ENCODE measurements around the gene PLCB4. TPM values are rescaled to one million over a fixed set of nuclear protein-coding genes. Genes with fewer than 3 reads are reported as not detected.

PLCB4 gene
- total RNA-seq, 1 donor from 2014 or later = not detected

DNA sequence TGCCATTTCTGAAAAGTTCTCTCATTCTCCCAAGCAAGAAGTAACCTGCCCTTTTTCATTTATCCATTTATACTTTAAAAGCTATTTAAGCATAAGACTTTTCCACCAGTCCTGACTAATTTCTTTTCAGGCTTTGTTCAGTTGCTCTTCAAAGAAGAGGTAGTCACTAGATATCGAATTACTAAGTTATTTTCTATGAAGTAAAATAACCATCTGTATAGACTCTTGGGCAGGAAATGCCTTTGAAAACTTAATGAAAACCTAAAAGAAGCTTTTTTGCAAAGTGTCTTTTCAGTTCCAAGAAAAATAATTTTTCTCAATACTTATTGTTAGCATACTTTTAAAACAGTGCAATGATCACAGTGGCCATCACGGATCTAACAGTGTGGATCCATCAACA, 414.2 kb downstream of the PLCB4 start:
- Mint-ChIP-seq H3K4me3 (ENCODE audit: low read depth) (no peak overlapping the region), H3K27ac (no peak overlapping the region), H3K9me3 (no peaks in the 10 kb centered on the region), H3K4me1 (ENCODE audit: low read depth) (no peaks in the 10 kb centered on the region), H3K36me3 (ENCODE audit: low read depth) (no peaks in the 10 kb centered on the region), H3K27me3 (ENCODE audit: low read depth) (no peaks in the 10 kb centered on the region)
- no peak for DNase-seq (ENCODE audit: low spot score)
- intact Hi-C loops (cut with micrococcal nuclease) = no loop called here

DNA sequence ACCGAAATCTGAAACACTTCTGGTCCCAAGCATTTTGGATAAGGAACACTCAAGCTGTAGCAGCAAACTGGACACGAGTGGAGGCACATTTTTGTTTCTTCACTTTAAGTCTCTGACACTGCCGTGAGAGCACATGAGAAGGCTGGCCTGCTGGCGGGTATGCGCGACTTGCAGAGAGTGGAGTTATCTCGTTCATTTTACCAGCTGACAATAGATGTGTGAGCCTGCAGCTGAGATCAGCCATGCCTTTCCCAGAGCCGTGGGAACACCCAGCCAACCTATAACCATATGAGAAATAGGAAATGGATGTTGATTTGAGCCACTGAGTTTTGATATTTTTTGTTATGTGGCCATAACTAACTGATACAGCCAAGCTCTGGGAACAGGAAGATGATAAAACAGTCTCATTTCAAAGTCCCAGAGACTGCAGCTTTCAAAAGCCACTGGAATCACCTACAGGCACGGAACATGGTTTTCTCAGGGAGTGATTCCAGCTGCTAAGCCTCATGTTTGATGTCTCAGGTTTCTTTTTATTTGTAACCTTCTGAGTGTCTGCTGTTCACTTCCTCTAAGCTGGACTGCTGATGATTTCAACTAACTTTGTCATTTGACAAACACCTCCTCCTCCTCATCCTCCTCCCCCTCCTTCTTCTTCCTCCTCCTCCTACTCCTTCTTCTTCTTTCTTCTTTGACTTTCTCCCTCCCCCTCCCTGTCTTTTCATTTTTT, 416.9 kb downstream of the PLCB4 start:
- Mint-ChIP-seq H3K27ac (no peak overlapping the region), H3K36me3 (ENCODE audit: low read depth) (no peaks in the 10 kb centered on the region), H3K9me3 (no peaks in the 10 kb centered on the region), H3K4me3 (ENCODE audit: low read depth) (no peak overlapping the region), H3K27me3 (ENCODE audit: low read depth) (no peaks in the 10 kb centered on the region), H3K4me1 (ENCODE audit: low read depth) (no peaks in the 10 kb centered on the region)
- intact Hi-C loops (cut with micrococcal nuclease) = no loop called here
- no peak for DNase-seq (ENCODE audit: low spot score)

DNA sequence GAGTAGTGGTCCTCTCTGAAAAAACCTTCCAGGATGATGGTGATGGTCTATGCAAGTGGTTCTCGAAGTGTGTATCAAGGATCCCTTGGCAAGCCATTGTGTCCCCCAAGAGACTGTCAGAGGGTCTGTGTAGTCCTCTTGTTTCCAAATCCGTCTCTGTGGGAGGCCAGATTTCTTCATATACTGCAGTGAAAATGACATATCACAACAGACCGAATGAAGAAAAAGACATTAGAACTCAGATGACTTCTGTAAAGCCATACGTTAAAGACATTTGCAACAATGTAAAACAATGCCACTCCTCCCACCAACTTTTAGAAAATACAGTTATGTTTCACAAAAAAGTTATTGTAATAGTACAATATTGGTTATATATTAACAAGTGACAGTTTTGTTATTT, 418.3 kb downstream of the PLCB4 start:
- H3K36me3 Mint-ChIP-seq (ENCODE audit: low read depth) = no peaks in the 10 kb centered on the region
- H3K27me3 Mint-ChIP-seq (ENCODE audit: low read depth) = no peaks in the 10 kb centered on the region
- no peak overlapping the region for H3K4me3 Mint-ChIP-seq (ENCODE audit: low read depth)
- no peak for DNase-seq (ENCODE audit: low spot score)
- no peaks in the 10 kb centered on the region for H3K4me1 Mint-ChIP-seq (ENCODE audit: low read depth)
- intact Hi-C loops (cut with micrococcal nuclease) = no loop called here
- H3K9me3 Mint-ChIP-seq = no peaks in the 10 kb centered on the region
- no peak overlapping the region for H3K27ac Mint-ChIP-seq

DNA sequence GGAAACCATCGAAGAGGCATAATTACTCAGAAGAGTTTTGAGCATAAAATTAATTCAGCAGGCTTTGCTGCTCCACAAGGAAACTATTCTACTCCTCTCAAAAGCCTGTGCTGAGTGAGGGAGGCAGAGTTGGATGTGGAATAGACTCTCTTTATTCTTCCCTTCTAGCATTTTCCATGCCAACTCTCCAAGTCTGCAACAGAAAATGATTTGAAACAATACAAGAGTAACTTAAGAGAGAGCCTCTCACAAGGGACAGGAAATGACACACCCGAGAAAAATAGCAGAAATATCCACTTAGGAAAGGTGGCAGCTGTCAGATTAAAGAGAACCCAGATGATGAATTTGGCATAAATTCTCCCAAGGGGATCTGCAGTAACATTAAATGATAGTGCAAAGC, 419.2 kb downstream of the PLCB4 start:
- Mint-ChIP-seq H3K4me1 (ENCODE audit: low read depth) (no peaks in the 10 kb centered on the region), H3K9me3 (no peaks in the 10 kb centered on the region), H3K27ac (no peak overlapping the region), H3K27me3 (ENCODE audit: low read depth) (no peaks in the 10 kb centered on the region), H3K4me3 (ENCODE audit: low read depth) (no peak overlapping the region), H3K36me3 (ENCODE audit: low read depth) (no peaks in the 10 kb centered on the region)
- DNase-seq (ENCODE audit: low spot score) = no peak
- intact Hi-C loops (cut with micrococcal nuclease) = no loop called here

DNA sequence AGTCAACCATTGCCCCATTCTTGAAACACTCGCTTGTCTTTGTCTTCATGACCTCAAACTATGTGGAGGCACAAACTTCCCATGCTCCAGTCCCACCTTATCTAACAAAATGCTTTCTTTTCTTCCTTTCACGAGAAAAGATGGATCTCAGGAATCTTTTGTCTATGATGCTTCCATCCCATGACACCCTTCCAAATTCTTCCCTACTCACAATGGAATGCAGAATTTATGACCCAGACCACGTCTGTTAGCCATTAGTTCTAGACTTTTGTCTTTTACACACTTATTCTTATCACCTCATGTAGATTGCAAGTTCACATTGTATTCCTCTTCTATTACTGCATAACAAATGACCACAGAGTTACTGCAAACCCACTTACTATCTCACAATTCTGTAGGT, 421.3 kb downstream of the PLCB4 start:
- Mint-ChIP-seq H3K4me1 (ENCODE audit: low read depth) (no peaks in the 10 kb centered on the region), H3K9me3 (no peaks in the 10 kb centered on the region), H3K4me3 (ENCODE audit: low read depth) (no peak overlapping the region), H3K27ac (no peak overlapping the region), H3K36me3 (ENCODE audit: low read depth) (no peaks in the 10 kb centered on the region), H3K27me3 (ENCODE audit: low read depth) (no peaks in the 10 kb centered on the region)
- intact Hi-C loops (cut with micrococcal nuclease) = no loop called here
- no peak for DNase-seq (ENCODE audit: low spot score)

DNA sequence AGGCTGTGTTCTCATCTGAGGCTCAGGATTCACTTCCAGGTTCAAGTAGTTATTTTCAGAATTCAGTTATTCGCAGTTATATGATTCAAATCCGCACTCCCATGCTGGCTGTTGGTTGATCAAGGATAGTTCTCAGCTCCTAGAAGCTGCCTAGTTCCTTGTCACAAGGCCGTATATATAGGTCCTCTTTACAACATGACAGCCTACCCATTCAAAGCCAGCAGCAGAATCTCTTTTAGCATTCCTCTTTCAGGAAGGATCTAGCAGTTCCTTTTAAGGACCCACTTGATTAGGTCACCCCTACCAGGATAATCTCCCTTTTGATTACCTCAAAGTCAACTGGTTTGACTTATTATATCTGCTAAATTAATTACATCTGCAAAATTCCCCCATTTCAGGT, 421.7 kb downstream of the PLCB4 start:
- Mint-ChIP-seq H3K4me1 (ENCODE audit: low read depth) (no peaks in the 10 kb centered on the region), H3K4me3 (ENCODE audit: low read depth) (no peak overlapping the region)

DNA sequence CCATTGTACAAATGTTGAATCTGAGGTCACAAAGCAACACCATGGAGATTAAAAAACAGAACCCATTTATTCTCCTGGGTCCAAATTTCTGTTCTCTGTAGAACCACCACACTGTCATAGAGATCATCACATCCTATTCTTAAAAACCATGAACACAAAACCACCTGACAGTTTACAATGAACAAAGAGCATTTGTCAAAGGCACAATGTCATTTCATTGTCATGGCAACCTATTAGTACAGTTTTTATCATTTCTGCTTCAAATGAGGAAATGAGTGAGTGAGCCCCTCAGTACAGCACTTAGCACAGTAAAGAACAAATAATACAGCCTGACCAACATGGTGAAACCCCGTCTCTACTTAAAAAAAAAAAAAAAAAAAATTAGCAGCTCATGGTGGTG, 422.4 kb downstream of the PLCB4 start:
- H3K36me3 Mint-ChIP-seq (ENCODE audit: low read depth) = no peaks in the 10 kb centered on the region
- intact Hi-C loops (cut with micrococcal nuclease) = no loop called here
- no peaks in the 10 kb centered on the region for H3K4me1 Mint-ChIP-seq (ENCODE audit: low read depth)
- H3K27ac Mint-ChIP-seq = no peak overlapping the region
- H3K4me3 Mint-ChIP-seq (ENCODE audit: low read depth) = no peak overlapping the region
- no peaks in the 10 kb centered on the region for H3K9me3 Mint-ChIP-seq
- H3K27me3 Mint-ChIP-seq (ENCODE audit: low read depth) = no peaks in the 10 kb centered on the region
- DNase-seq (ENCODE audit: low spot score) = no peak

More for the DNA sequence above, 421.7 kb downstream of the PLCB4 start:
- DNase-seq (ENCODE audit: low spot score) = no peak
- H3K27me3 Mint-ChIP-seq (ENCODE audit: low read depth) = no peaks in the 10 kb centered on the region
- intact Hi-C loops (cut with micrococcal nuclease) = no loop called here
- no peak overlapping the region for H3K27ac Mint-ChIP-seq
- no peaks in the 10 kb centered on the region for H3K9me3 Mint-ChIP-seq
- H3K36me3 Mint-ChIP-seq (ENCODE audit: low read depth) = no peaks in the 10 kb centered on the region

DNA sequence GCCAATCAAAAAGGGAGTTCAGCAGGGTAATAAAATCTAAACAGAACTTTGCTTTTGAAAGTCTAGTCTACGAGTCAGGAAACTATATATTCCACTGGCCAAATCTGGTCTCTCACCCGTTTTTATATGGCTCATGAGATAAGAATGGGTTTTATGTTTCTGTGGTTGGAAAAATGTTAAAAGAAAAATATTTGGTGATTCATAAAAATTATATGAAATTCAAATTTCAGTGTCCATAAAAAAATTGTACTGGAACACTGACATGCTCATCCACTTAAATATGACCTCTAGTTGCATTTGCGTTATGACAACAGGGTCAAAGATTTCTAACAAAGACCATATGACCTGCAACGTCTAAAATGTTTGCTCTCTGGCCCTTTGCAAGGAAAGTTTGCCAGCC, 423.2 kb downstream of the PLCB4 start:
- no peaks in the 10 kb centered on the region for H3K36me3 Mint-ChIP-seq (ENCODE audit: low read depth)
- H3K9me3 Mint-ChIP-seq = no peaks in the 10 kb centered on the region
- no peak for DNase-seq (ENCODE audit: low spot score)
- intact Hi-C loops (cut with micrococcal nuclease) = no loop called here
- H3K27me3 Mint-ChIP-seq (ENCODE audit: low read depth) = no peaks in the 10 kb centered on the region
- H3K4me3 Mint-ChIP-seq (ENCODE audit: low read depth) = no peak overlapping the region
- H3K27ac Mint-ChIP-seq = no peak overlapping the region
- H3K4me1 Mint-ChIP-seq (ENCODE audit: low read depth) = no peaks in the 10 kb centered on the region

DNA sequence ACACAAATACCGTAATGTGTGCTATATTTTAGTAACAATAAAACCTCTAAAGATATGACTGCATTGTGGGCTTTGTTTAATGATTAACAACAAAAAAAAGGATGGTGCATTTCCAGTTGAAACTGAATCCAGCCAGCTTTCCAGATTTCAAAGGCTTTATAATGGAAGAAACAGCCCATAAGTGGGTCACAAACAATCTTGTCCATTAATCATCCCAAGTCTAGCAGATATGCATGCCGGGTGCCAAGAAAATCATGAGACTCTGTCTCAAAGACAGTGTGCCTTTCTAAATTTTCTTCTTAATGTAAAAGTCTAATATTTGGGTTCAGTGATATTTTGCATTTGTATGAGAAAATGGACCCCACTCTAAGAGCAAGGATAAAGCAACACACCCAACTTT, 424.9 kb downstream of the PLCB4 start:
- intact Hi-C loops (cut with micrococcal nuclease) = no loop called here
- no peaks in the 10 kb centered on the region for H3K4me1 Mint-ChIP-seq (ENCODE audit: low read depth)
- no peaks in the 10 kb centered on the region for H3K36me3 Mint-ChIP-seq (ENCODE audit: low read depth)
- no peaks in the 10 kb centered on the region for H3K27me3 Mint-ChIP-seq (ENCODE audit: low read depth)
- no peak overlapping the region for H3K4me3 Mint-ChIP-seq (ENCODE audit: low read depth)
- no peaks in the 10 kb centered on the region for H3K9me3 Mint-ChIP-seq
- no peak for DNase-seq (ENCODE audit: low spot score)
- no peak overlapping the region for H3K27ac Mint-ChIP-seq

DNA sequence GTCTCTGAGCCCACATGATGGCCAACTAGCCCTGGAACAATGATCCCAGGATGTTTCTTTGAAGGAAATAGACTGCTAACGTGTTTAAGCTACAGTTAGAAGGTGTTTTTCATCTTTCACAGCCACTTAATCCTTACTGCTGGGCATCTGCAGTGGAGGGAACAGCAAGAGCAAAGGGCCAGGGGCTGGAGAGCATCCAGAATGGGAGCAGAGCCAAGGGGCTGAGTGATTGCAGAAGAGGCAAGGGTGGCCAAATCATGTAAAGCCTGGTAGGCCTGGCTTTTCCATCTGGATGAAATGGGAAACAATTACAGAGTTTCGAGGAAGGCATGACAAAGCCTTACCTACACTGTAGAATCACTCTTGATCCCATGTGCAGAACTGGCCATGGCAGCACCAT, 426.8 kb downstream of the PLCB4 start:
- Mint-ChIP-seq H3K4me3 (ENCODE audit: low read depth) (no peak overlapping the region), H3K36me3 (ENCODE audit: low read depth) (no peaks in the 10 kb centered on the region), H3K27me3 (ENCODE audit: low read depth) (no peaks in the 10 kb centered on the region), H3K27ac (no peak overlapping the region), H3K9me3 (no peaks in the 10 kb centered on the region), H3K4me1 (ENCODE audit: low read depth) (no peaks in the 10 kb centered on the region)
- DNase-seq (ENCODE audit: low spot score) = no peak
- intact Hi-C loops (cut with micrococcal nuclease) = no loop called here

DNA sequence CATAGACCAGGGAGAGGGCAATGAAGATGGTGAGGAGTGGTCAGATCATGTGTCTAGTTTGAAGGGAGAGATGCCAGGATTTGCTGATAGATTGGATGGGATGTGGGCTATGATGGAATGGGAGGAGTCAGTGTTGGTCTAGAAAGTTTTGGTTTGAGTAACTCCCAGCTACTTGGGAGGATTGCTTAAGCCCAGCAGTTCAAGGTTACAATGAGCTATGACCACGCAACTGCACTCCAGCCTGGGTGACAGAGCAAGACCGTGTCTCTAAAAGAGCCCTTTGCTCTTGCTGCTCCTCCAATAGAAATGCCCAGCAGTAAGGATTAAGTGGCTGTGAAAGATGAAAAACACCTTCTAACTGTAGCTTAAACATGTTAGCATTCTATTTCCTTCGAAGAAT, 427.3 kb downstream of the PLCB4 start:
- H3K27ac Mint-ChIP-seq = no peak overlapping the region
- H3K4me1 Mint-ChIP-seq (ENCODE audit: low read depth) = no peaks in the 10 kb centered on the region
- DNase-seq (ENCODE audit: low spot score) = no peak
- H3K4me3 Mint-ChIP-seq (ENCODE audit: low read depth) = no peak overlapping the region
- no peaks in the 10 kb centered on the region for H3K36me3 Mint-ChIP-seq (ENCODE audit: low read depth)
- intact Hi-C loops (cut with micrococcal nuclease) = no loop called here
- no peaks in the 10 kb centered on the region for H3K27me3 Mint-ChIP-seq (ENCODE audit: low read depth)
- no peaks in the 10 kb centered on the region for H3K9me3 Mint-ChIP-seq

DNA sequence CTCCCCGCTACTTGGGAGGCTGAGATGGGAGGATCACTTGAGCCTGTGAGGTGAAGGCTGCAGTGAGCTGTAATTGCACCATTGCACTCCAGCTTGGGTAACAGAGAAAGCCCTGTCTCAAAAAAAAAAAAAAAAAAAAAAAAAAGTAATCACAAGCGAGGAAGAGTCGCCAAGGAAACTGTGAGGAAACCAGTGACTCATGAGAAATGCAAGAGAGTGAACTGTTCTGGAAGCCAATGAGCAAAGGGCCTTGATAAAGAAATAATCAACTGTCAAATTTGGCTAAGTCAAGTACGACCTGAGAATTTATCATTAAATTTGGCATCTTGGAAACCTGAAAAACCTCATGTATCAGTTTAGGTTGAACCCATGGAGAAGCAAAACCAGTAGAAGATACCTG, 429.4 kb downstream of the PLCB4 start:
- DNase-seq (ENCODE audit: low spot score) = no peak
- intact Hi-C loops (cut with micrococcal nuclease) = no loop called here
- H3K27ac Mint-ChIP-seq = no peak overlapping the region
- H3K27me3 Mint-ChIP-seq (ENCODE audit: low read depth) = no peaks in the 10 kb centered on the region
- no peaks in the 10 kb centered on the region for H3K4me1 Mint-ChIP-seq (ENCODE audit: low read depth)
- H3K36me3 Mint-ChIP-seq (ENCODE audit: low read depth) = no peaks in the 10 kb centered on the region
- no peak overlapping the region for H3K4me3 Mint-ChIP-seq (ENCODE audit: low read depth)
- H3K9me3 Mint-ChIP-seq = no peaks in the 10 kb centered on the region

DNA sequence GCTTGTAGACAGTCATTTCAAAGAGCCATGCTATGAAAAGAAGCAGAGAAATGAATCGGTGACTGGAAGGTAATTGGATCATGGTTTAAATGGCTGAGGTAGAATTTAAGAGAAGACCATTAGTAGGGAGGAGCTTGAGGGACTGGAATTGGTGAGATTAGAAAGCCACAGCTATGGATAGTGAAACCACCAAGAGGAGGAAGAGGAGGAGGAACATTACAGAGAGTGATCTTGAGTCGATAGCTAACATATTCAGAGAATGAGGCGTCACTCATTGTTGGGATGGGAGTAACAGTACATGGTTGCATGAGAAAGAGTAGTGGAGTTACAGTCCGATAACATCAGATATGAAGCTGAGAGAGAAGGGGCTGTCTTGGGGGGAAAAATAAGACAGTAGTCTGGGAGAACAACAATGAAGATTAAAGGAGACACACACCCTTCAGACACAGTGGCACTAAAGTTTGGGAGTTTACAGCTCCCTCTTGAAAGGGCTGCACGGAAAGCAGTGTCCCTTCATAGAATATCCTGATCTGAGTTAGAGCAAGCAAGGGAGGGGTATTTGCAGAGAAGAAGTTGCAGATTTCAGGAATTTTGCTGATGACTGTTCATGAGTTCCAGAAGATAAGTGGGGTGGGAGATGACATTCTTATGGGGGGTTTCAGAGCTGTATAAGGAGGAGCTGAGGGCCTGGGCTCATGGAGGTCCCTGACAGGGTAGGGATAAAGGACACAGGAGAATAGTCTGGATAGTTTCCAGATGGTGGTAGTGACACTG, 430.4 kb downstream of the PLCB4 start:
- no peaks in the 10 kb centered on the region for H3K36me3 Mint-ChIP-seq (ENCODE audit: low read depth)
- no peak for DNase-seq (ENCODE audit: low spot score)
- H3K27ac Mint-ChIP-seq = no peak overlapping the region
- H3K4me3 Mint-ChIP-seq (ENCODE audit: low read depth) = no peak overlapping the region
- H3K27me3 Mint-ChIP-seq (ENCODE audit: low read depth) = no peaks in the 10 kb centered on the region
- no peaks in the 10 kb centered on the region for H3K9me3 Mint-ChIP-seq
- intact Hi-C loops (cut with micrococcal nuclease) = no loop called here
- no peaks in the 10 kb centered on the region for H3K4me1 Mint-ChIP-seq (ENCODE audit: low read depth)

Data from activated T-helper 2 cell treated with anti-CD3 and anti-CD28 coated beads, Interferon-gamma antibody, Interleukin-2, Interleukin-4, amounts not matched to agents 10 μg/mL and 5 μg/mL and 100 μg/mL, durations not matched to agents 14 hours and 24 hours and 36 hours (primary cell).